ENCODE measurements around the gene FNDC3A.

- no peak for TF ChIP-seq TAF1 (IDR thresholded peaks at IDR 0.05; ENCODE audit: low read depth, low read length)
- TF ChIP-seq POLR2A (IDR thresholded peaks at IDR 0.05; ENCODE audit: low read depth, low read length) = no peak
- TF ChIP-seq POLR2AphosphoS5 (IDR thresholded peaks at IDR 0.05; ENCODE audit: low read depth, low read length) = no peak
- no peak for TF ChIP-seq PAX5 (IDR thresholded peaks at IDR 0.05; ENCODE audit: insufficient read depth, low read length, severe bottlenecking)
These were observed 172.7 kb downstream of the FNDC3A start for GRCh38 chr13:49148405-49148804.
